Mammary epithelial cell (primary cell): ENCODE results near the gene SORCS2.

Experiments
- EZH2 ChIP-seq: IDR thresholded peaks from 2 replicates; pipeline ENCODE4 v1.6.1; 2012; ENCODE audit warnings: low read length, inconsistent platforms, borderline replicate concordance
- TF ChIP-seq, protein P1 (sequence below), 2 donors: IDR thresholded peaks in 1 of 2; conservative IDR thresholded peaks in 1 of 2; 2 replicates each; pipeline ENCODE4 v1.5.1; 2011 to 2012; ENCODE audit warnings: inconsistent platforms in 2 of 2, low read length in 2 of 2, mild to moderate bottlenecking in 2 of 2, control low read depth in 1 of 2, low read depth in 1 of 2; ENCODE audit not compliant: insufficient read depth in 1 of 2; ENCODE audit errors: extremely low read depth in 1 of 2

DNA sequence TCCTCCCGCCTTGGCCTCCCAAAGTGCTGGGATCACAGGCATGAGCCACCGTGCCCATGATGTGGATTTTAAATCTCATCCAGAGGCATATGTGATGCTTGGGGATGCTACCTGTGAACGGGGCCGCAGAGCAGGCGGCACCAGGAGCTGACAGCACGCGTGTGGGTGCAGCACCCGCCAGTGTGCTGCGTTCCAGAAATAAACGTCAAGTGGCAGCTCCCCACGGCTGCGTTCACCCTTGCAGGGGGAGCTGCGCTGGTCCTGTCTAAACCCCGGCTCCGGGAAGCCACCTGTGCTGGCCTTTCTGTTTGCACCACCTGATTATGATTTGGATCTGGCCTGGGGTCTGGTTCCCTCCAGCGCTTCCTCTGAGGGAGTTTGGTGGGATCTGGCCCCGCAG, 77.8 kb downstream of the SORCS2 start:
- TF ChIP-seq, protein P1, sequence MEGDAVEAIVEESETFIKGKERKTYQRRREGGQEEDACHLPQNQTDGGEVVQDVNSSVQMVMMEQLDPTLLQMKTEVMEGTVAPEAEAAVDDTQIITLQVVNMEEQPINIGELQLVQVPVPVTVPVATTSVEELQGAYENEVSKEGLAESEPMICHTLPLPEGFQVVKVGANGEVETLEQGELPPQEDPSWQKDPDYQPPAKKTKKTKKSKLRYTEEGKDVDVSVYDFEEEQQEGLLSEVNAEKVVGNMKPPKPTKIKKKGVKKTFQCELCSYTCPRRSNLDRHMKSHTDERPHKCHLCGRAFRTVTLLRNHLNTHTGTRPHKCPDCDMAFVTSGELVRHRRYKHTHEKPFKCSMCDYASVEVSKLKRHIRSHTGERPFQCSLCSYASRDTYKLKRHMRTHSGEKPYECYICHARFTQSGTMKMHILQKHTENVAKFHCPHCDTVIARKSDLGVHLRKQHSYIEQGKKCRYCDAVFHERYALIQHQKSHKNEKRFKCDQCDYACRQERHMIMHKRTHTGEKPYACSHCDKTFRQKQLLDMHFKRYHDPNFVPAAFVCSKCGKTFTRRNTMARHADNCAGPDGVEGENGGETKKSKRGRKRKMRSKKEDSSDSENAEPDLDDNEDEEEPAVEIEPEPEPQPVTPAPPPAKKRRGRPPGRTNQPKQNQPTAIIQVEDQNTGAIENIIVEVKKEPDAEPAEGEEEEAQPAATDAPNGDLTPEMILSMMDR (conservative IDR thresholded peaks at IDR 0.05 in 1 of 2, IDR thresholded peaks at IDR 0.05 in 1 of 2; ENCODE audit: extremely low read depth in 1 of 2, insufficient read depth in 1 of 2, low read depth in 1 of 2, low read length in 2 of 2) = no peak
- no peak for TF ChIP-seq EZH2
